ENCODE results near the gene RFX1.

RFX1 gene

DNA sequence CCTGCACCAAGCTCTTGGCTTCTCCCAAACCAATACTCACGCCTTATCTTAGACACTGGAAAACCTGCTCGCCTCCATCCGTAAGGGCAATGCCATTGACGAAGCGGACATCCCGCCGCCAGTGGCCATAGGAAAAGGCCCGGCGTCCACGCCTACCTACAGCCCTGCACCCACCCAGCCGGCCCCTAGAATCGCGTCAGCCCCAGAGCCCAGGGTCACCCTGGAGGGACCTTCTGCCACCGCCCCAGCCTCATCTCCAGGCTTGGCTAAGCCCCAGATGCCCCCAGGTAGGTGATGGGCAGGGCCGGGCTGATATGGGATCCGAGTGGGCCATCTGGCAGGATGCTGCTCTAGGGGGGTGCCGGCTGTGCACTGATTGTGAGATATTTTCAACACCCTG lies 92.8 kb downstream of the RFX1 start:
- no peak overlapping the region for H3K4me3 ChIP-seq (ENCODE audit: low read depth, low read length)
- TF ChIP-seq, protein P1, sequence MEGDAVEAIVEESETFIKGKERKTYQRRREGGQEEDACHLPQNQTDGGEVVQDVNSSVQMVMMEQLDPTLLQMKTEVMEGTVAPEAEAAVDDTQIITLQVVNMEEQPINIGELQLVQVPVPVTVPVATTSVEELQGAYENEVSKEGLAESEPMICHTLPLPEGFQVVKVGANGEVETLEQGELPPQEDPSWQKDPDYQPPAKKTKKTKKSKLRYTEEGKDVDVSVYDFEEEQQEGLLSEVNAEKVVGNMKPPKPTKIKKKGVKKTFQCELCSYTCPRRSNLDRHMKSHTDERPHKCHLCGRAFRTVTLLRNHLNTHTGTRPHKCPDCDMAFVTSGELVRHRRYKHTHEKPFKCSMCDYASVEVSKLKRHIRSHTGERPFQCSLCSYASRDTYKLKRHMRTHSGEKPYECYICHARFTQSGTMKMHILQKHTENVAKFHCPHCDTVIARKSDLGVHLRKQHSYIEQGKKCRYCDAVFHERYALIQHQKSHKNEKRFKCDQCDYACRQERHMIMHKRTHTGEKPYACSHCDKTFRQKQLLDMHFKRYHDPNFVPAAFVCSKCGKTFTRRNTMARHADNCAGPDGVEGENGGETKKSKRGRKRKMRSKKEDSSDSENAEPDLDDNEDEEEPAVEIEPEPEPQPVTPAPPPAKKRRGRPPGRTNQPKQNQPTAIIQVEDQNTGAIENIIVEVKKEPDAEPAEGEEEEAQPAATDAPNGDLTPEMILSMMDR (IDR thresholded peaks at IDR 0.05; ENCODE audit: low read depth, low read length), result no peak

All from WI38 (cell line).